HG03558 (cell line): ENCODE data around the gene GPR156.
"Not testable (repeated sequence)": the region's sequence is repeated elsewhere in the genome, so short reads cannot be mapped to it uniquely, and the experiment has no call there.

ENCODE experiments used
- ATAC-seq: cut with Tn5 transposase; IDR thresholded peaks from one replicate; pipeline ENCODE4 v1.9.1; 2021; ENCODE audit warnings: moderate number of reproducible peaks; ENCODE audit not compliant: unreplicated experiment; ENCODE audit errors: extremely low read depth

GPR156 gene

GRCh38 chr3:120276767-120277166 is 8.3 kb downstream of the GPR156 start:
- no peak for ATAC-seq

GRCh38 chr3:120275618-120276017 is 9.4 kb downstream of the GPR156 start:
- no peak for ATAC-seq

- no peak for ATAC-seq
Observed at GRCh38 chr3:120274739-120275167, 10.3 kb downstream of the GPR156 start.

DNA sequence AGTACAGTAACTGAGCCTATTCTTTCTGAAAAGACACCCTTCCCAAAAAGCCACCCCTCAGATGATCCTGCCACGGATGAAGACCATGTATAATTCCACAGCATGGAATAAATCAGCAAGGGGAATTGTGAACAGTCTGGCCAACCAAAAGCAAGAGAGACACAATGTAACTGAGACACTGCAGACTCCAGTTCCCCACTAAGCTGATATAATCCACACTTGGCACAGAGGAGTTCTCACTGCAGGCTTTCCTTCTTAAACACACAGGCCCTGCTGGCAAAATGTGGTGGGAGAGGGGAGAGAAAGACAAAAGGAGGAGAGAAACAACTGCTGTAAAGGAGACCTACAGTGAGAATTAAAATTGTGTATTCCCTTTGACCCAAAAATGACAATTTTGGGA is 12.7 kb downstream of the GPR156 start:
- ATAC-seq, result no peak

- ATAC-seq, result no peak
Observed at GRCh38 chr3:120265989-120266388, 19.0 kb downstream of the GPR156 start.

- ATAC-seq, result no peak
Observed at GRCh38 chr3:120264963-120265362, 20.1 kb downstream of the GPR156 start.

DNA sequence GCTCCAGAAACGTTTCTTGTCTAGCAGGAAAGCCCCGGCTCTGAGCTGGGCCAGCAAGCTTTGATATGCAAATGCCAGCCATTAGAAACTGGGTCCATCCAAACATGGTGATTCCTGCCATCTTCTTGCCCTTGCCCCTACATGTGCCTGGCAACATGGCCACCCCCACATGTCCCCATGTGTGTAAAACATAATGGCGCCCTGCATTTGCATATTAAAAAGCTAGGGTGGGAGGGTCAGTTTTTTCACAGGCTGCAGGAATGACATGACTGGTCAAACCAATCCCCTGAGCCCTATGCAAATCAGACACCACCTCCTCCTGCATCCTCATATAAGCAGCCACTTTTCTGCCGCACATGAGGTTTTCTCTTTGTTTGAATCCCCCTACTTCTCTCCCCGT is 21.2 kb downstream of the GPR156 start:
- ATAC-seq, result no peak

DNA sequence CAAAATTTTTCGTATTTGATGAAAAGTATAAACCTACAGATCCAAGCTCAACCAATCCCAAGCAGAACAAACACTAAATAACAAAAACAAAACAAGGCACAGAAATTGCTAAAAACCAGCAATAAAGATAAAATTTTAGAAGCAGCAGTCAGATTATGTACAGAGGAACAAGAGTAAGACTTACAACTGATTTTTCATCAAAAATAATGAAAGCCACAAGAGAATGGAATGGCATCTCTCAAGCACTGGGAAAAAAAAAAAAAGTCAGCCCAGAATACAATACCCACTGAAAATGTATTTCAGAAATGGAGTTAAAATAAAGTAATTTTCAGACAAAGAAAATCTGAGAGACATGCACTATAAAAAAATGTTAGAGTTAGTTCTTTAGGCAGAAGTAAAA is 27.0 kb downstream of the GPR156 start:
- ATAC-seq, result no peak

DNA sequence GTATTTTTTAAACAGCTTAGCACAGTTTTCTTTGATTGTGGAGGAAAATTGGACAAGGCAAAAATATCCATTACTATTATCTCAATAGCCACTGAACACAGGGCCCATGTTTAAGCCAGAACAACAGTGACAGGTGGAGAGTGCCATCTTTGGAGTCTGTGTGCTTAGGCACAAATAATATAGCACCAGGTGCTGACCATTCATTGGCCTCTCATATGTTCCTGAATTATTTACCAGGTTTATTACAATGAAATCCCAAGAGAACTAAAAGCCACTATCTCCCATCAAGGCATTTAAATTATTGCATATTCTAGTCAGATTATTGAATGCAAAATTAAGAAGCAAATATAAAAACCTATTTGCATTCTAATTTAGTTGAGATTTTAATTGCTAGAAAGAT is 39.6 kb downstream of the GPR156 start:
- no peak for ATAC-seq

DNA sequence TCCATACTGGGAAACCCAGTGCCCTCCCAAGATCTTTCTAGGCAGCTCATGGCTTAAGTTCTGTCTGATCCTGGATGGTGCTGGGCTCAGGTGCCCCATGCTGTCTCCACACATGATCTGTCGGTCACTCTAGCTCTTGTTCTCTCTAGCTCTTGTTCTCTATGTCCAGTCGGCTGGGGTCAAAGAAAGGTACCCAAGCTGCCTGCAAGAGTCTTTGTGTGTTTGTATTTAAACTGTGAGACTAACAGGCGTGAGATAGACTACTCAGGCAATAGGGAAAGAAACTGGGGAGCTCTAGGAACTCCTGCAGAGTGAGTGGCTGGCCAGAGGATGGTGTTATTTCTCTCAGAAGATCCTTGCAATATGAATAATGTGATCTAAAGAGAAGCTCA is 40.2 kb downstream of the GPR156 start:
- no peak for ATAC-seq

GRCh38 chr3:120239644-120240043 is 45.4 kb downstream of the GPR156 start:
- ATAC-seq, result no peak

- no peak for ATAC-seq
Observed at GRCh38 chr3:120227710-120228347, 57.2 kb downstream of the GPR156 start.

DNA sequence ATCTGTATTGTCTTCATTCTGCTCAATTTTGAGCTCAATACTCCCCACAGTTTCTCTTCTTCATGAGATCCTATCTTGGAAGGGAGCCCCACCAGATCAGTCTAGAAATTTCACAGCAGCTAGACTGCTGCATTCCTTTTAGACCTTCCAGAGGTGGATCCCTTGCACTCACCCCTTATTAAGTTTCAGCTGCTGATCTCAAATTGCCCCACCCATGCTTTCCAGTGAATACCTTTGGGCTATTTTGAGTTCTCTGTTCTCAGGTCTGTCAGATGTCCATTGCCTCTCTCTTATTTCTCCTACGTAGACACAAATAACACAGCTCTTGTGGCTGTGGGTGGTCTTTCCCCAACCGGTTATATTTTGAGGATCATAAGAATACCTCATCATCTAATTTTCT is 60.8 kb downstream of the GPR156 start:
- ATAC-seq, result no peak

DNA sequence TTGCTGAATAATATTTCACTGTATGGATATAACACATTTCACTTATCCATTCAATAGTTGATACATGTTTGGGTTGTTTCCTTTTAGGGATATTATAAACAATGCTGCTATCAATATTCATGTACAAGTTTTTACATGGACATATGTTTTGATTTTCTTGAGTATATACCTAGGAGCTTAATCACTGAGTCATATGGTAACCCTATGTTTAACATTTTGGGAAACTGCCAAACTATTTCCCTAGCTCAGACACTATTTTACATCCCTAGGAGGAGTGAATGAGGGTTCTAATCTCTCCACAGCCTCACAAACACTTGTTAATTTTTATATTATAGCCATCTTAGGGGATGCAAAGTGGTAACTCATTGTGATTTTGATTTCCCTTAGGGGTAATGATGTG is 66.0 kb downstream of the GPR156 start:
- ATAC-seq, result no peak

- not testable (repeated sequence) for ATAC-seq
Observed at GRCh38 chr3:120216633-120217032, 68.4 kb downstream of the GPR156 start.

GRCh38 chr3:120214176-120214575 is 70.8 kb downstream of the GPR156 start:
- ATAC-seq, result no peak

GRCh38 chr3:120212505-120212904 is 72.5 kb downstream of the GPR156 start:
- ATAC-seq, result no peak

GRCh38 chr3:120209425-120209824 is 75.6 kb downstream of the GPR156 start:
- ATAC-seq, result no peak

DNA sequence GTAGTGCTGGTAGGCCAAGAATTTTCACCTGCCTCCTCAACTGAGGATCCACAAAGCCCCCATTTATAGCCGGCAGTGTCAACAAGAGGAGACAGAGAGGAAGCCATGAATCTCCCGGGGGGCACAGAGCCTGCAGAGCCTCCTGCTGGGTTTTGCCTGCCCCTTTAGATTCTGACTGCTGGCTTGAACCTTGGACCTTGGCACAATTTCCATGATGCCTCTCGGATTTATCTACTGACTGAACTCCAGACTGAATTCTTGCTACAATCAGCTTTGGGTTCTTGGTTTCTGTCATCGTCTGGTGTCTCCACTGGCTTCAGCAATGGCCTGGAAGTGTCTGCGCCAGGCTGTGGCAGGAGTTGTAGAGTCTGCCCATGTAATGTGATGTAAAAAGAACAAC is 80.7 kb downstream of the GPR156 start:
- no peak for ATAC-seq

GRCh38 chr3:120203621-120204020 is 81.4 kb downstream of the GPR156 start:
- ATAC-seq, result no peak

GRCh38 chr3:120203016-120203415 is 82.0 kb downstream of the GPR156 start:
- ATAC-seq, result no peak

DNA sequence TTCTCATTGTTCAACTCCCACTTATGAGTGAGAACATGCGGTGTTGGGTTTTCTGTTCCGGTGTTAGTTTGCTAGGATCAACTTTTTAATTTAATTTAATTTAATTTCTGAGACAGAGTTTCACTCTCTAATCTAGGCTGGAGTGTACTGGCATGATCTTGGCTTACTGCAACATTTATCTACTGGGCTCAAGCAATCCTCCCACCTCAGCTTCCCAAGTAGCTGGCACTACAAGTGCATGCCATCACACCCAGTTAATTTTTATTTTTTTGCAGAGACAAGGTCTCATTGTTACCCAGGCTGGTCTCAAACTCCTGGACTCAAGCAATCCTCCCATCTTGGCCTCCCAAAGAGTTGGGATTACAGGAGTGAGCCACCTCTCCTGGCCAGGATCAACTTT is 82.7 kb downstream of the GPR156 start:
- ATAC-seq, result no peak
